Posterior cingulate gyrus (tissue), 11 donors: ENCODE measurements around the gene PNPLA5.
A peak's percentile ranks its signal among the peaks of the same experiment; 100 is the strongest.
"Not testable (repeated sequence)": the region's sequence is repeated elsewhere in the genome, so short reads cannot be mapped to it uniquely, and the experiment has no call there.

Experiments used
- DNase-seq, 10 donors: peaks; one replicate each; pipeline versions ENCODE4 v3.0.0 to v3.0.0-alpha.2; 2020 to 2021; ENCODE audit warnings: mixed read lengths in 3 of 10
- intact Hi-C: fragments of 100-400 bp; cut with DNase I; formaldehyde crosslinking; loops from one replicate; pipeline ENCODE4 v1.15.1; 2023

Gene PNPLA5, protein sequence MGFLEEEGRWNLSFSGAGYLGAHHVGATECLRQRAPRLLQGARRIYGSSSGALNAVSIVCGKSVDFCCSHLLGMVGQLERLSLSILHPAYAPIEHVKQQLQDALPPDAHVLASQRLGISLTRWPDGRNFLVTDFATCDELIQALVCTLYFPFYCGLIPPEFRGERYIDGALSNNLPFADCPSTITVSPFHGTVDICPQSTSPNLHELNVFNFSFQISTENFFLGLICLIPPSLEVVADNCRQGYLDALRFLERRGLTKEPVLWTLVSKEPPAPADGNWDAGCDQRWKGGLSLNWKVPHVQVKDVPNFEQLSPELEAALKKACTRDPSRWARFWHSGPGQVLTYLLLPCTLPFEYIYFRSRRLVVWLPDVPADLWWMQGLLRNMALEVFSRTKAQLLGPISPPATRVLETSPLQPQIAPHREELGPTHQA

DNA sequence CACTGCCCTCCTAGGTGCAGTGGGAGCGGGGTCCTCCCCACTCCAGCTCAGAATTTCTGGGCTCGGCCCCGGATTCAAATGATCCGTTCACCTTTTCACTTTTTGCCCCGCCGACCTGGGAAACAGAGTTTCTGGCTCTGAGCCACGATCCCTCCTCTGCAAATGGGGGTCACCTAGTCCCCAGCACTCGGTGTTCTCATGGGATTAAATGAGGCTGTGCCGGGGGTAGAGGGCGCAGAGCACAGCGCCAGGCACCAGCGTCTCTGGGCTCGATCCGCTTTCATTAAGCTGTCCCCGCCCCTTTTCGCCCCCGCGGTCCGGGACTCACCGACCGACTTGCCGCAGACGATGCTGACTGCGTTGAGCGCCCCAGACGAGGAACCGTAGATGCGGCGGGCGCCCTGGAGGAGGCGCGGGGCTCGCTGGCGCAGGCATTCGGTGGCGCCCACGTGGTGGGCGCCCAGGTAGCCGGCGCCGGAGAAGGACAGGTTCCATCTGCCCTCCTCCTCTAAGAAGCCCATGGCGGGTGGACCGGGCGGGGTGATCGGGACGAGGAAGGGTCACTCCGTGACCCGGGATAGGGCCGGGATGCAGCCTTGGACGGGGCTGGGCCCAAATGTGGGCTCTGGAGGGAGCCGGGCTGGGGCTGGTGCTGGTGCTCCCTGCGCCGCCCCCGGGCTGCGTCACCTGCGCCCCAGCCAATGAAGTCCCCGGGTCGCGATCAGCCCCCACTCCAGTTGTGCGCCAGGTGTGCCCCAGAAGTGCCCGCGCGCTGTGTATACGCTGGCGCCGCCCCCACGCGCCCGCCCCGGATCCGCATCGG, at the start of gene PNPLA5:
PNPLA5 (minus strand) TSS at position 654 of the 823 bp plus-strand sequence; CDS start at position 521, 133 bp downstream.
- intact Hi-C loops: no loop called here
- peak in 7 of 10 donors; percentile 25 to 92 (median 43) for DNase-seq

DNA sequence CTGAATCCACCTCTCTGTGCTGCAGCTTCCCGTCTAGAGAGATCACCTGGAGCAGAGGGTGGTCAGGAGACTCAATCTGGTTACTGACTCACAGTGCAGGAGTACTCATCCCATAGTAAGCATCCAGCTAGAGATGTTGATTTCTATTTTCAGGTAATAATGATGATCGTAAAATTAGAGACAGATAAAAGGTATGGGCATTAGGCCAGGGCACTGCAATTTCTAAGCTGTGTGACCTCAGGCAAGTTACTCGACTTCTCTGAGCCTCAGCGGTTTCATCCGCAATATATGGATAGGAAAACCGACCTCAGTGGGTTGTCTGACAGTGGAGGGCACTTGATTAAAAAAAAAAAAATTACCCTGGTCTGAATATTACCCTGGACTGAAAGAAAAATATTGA, 49.6 kb upstream of the PNPLA5 start:
- DNase-seq: no peak
- intact Hi-C loops: no loop called here

DNA sequence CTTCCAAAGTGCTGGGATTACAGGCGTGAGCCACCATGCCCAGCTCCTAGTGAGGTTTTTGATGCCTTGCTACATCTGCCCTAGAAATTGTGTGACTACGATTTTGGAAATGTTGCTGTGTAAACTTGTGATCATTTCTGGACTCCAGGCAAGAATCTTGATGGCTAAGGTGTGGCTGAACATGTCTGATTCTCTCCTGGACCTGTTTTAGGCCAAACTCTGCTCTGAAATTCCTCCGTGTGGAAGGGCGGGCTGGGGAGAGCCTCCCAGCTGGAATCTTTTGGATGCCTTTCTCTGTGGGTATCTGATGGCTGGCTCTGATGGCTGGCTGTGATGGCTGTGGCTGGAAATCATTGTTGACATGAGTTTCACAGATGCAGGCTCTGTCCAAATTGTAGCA, 40.0 kb upstream of the PNPLA5 start:
- intact Hi-C loops: no loop called here
- DNase-seq: no peak

DNA sequence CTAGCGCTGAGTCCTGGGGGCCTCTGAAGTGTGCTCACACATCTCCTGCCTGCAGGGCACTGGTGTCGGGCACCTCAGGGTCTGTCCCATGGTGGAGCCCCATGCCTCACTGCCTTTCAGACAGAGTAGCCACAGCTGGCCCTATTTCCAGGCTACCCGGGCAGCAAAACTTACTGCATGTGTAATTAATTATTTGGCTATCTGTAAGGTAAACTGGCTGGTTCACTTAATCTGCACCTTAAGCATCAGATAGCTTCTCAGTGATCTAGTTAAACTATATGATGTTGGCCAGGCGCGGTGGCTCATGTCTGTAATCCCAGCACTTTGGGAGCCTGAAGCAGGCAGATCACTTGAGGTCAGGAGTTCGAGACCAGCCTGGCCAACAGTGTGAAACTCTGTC, 37.1 kb upstream of the PNPLA5 start:
- intact Hi-C loops: no loop called here
- no peak for DNase-seq

DNA sequence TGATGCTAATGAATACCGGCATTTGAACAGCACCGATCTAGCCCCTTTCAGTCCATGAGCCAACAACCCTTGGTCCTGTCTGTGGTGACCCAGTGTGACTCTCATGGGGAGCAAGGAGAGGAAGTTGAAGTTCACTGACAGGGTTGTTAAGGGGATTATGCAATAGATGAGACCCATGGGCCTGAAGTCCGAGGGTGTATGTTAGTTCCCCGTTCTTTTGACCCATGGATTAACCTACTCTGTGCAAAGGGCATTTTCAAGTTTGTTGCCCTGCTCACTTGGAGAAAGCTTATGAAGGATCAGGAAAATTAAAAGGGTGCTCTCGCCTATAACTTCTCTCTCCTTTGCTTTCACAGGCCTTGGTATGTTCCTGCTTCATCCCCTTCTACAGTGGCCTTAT, 36.7 kb upstream of the PNPLA5 start:
- intact Hi-C loops: no loop called here
- DNase-seq: no peak

DNA sequence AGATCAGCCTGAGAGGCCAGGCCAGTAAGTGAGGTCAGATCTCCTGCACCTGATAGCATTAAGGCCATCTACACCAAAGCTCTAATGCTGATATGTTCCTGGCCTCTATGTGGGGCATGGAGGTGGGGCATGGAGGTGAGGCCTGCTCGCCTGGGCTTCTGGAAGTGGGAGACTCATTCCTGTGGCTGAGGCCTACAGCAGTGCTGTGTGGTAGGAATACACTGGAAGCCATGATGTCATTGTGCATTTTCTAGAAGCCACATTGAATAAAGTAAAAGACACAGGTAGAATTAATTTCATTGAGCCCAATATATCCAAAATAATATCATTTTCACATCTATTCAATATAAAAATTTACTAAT, 34.5 kb upstream of the PNPLA5 start:
- intact Hi-C loops: no loop called here
- DNase-seq: no peak

DNA sequence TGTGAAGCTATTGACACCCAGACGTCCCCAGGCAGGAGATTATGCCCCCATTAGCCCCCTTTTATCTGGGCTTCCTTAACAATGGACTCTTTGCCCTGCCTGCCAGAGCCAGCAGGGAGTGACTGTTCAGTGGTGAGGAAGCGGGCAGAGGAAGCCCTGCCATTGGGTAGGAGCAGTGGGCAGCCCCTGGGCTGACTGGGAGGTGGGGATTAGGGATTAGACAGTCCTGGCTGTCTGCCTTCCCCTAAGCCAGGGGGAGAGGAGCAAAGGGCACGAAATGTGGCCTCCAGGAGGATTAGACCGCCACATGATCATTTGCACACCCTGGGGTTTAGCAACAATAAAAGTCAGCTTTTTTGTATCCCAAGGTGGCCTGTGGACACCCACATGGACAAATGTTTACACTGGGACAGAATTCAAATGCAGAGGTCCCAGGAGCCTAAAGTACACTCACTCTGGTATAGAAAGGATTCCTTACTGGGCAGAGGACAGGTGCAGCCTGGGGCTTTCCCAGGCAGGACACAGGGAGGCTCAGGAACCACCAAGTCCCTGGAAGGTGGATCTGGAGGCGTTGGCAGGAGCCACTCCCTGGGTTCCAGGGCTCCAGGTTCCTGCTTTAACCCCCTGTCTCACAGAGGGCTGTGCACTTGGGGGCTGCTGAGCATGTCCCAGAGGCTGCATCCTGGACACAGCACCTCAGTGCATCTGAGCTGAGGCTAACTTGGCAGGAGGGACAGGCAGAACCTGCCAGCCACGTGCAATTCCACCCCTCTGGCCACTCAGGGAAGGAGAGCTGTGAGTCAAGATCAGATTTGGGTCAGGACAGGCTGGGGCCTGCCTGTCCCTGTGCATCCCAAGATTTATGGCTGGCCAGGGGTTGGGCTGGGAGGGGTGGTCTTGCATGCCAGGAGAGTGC, 33.9 kb upstream of the PNPLA5 start:
- DNase-seq: no peak
- intact Hi-C loops: no loop called here

DNA sequence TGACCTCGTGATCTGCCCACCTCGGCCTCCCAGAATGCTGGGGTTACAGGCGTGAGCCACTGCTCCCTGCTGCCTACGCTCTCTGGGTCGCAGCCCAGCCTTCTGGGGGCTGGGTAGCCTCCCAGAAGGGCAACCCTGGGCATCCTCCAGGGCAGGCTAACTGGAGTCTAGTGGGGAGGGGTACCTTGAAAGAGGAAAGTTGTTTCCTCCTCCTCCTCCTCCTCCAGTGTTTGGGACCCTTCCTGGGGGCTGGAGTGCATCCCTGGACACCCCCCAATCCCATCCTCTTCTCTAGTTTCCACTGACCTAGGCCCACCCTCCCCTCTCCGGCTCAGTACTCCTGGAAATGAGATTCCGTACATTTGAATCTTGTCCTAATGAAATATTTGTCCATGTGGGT, 33.1 kb upstream of the PNPLA5 start:
- intact Hi-C loops: no loop called here
- DNase-seq: no peak

DNA sequence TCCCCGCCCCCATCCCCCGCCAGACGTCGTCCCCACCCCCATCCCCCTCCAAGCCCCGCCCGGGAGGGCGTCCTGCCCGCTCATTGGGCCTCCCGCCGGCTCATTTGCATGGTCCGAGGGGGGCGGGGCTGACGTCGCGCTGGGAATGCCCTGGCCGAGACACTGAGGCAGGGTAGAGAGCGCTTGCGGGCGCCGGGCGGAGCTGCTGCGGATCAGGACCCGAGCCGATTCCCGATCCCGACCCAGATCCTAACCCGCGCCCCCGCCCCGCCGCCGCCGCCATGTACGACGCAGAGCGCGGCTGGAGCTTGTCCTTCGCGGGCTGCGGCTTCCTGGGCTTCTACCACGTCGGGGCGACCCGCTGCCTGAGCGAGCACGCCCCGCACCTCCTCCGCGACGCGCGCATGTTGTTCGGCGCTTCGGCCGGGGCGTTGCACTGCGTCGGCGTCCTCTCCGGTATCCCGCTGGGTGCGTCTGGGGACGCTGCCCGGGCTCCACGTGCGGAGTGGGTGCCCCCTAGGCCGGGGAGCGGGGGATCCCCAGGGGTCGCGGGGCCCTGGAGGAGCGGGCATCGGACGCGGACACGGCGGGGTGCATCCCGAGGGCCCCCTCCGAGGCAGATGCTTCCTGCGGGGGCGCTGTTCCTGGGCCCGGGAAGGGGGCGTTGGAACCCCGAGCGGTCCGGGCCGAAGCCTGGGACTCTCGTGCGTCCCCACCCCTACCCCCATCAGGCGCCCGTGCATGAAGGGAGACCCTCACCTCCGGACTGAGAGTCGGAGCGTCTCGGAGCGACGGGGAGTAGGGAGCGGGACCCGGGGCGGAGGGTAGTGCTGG, 32.0 kb upstream of the PNPLA5 start, which contains the start of gene PNPLA3:
PNPLA3 (plus strand) TSS at position 175 of the 834 bp plus-strand sequence; CDS start at position 282, 107 bp downstream.
- intact Hi-C loops: no loop called here
- peak; percentile 83 to 98 (median 94) for DNase-seq

DNA sequence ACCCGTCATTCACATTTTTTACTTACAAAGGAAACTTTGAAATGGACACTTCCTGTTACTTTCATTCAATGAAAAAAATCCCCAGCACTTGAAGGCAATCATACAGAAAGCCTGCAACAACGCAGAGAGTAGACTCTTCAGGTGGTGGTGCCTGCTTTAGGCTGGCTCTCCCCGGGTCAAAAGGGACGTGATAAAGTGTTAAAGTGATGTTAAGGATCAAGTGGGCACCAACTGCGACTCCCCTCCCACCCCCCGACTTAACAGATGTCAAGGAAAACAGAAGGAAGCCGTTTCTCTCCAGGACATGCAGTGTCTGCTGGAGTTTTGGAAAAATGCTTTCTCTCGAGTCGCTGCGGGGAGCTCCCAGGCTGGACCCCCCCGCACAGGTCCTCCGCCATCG, 31.4 kb upstream of the PNPLA5 start:
- intact Hi-C loops: no loop called here
- no peak for DNase-seq

DNA sequence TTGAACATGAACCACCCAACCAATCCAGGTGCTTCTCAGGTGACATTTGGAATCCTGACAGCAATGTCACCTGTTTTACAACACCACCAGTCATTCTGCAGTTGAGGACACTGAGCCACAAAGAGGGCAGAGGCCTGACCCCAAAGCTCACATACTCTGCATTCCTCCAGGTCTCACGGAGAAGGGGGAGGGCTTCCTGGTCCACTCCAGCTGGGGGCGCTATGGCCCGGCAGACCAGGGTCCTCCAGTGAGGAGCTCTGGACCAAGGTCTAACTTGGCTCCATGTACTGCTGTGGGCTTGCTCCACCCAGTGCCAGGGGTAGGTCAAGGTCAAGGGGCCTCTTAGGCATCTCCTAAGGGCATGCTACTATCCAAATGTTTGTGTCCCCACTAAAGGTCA, 30.3 kb upstream of the PNPLA5 start:
- no peak for DNase-seq
- intact Hi-C loops: no loop called here

DNA sequence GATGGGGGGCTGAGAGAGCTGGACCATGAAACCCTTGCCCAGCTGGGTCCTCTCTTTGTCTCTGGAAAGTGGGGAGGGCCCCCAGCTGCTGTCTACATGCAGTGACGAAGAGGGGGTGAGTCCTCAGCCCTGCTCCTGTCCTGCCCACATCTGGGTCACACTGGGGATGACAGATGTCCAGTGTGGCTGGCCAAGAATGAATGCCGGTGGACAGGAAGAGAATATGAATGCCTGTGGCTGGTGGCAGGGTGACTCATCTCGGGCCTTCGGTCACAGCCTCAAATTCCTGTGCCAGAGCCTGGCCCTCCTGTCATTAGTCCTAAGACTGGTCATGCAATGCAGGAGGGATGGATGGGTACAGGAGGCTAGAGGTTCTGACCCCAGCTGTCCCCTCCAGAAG, 29.6 kb upstream of the PNPLA5 start:
- intact Hi-C loops: no loop called here
- peak in 6 of 10 donors; percentile 34 to 89 (median 57) for DNase-seq

DNA sequence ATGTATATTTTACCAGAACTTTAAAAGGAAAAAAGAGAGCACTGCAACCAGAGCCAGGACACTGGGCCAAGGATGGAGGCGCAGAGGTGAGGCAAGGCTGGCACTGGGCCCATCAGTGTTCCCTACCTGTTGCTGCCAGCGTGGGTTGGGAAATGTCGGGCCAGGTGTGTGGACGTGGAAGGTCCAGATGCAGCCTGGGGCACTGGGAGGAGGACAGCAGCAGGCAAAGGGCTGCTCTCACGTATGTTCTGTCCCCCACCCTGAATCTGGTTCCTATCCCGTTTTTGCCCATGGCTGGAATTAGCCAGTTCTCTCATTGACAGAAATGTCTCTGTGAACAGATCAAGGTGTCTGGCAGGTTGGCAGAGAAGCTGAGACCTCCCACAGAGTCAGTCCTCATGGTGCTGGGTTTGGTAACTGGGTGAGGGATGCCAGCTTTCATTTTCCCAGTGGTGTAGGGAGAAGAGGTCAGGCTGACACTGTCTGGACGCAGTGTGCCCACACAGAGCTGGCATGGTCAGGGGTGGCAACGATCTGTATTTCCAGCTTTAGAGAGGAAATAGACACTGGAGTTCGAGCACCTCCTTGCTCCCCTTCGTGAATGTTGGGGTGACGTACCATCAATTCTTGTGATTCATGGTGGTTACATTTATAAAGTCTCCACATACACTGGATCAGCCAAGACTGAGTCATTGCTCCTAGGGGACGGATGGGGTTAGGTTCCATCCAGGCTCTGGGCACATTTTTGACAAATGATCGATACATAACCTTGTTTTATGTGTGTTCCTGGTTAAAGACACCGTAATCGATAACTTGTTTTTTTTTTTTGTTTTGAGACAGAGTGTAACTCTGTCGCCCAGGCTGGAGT, 27.5 kb upstream of the PNPLA5 start:
- intact Hi-C loops: no loop called here
- no peak for DNase-seq

DNA sequence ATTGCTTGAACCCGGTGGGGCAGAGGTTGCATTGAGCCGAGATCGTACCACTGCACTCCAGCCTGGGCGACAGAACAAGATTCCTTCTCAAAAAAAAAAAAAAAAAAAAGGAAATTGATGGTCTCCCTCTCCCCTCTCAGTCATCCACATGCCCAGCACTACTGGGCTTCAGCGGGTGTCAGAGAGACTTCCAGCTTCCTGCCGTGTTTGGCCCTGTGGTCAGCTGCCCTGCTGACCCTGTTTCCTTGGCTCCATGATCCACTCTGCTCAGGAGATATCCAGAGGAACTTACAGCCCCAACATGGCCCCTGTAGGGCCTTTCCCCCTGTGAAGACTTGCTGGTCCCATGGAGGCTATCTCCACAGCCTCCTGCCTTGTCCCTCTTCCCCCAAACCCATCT, 25.7 kb upstream of the PNPLA5 start:
- intact Hi-C loops: no loop called here
- no peak for DNase-seq

DNA sequence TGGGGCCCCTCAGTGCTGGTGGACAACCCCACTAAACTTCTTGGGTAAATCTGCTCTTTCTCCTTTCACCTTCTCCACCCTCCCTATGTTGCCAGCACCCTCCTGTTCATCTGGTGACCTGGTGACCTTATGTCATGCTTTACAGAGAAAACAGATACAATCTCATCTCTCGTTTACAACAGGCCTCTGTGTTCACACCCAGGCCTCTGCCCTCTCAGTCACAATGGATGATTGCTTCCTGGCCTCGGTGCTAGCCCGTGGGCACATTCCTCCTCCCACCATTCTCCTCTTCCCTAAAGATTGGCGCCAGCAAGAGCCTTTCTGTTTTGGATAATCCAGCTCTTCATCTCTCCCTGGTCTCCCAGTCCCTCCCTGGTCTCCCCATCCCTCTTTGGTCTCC, 19.5 kb upstream of the PNPLA5 start:
- intact Hi-C loops: no loop called here

DNA sequence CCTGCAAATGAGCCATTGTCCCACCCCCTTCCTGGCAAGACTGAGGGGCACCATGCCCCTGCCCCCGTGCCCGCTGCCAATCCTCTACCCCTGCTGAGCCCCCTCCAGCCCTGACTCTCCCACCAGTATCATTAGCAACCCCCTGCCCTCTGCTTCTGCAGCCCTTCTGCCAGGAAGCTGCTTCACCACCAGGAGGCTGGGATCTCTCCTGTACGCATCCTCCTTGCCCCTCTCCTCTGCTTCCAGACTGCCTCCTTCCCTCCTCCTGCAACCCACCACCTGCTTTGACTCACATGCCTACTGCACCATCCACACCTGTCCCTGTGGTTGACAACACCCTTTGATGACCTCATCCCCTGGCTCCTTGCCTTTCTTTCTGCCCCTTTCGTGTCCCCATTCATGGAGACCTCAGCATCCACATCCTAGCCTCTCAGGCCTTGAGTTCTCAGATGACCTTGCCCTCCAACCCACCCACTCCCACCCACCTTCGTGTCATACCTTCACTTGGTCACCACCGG, 18.4 kb upstream of the PNPLA5 start:
- DNase-seq: no peak
- intact Hi-C loops: no loop called here

More for the DNA sequence above, 19.5 kb upstream of the PNPLA5 start:
- no peak for DNase-seq

DNA sequence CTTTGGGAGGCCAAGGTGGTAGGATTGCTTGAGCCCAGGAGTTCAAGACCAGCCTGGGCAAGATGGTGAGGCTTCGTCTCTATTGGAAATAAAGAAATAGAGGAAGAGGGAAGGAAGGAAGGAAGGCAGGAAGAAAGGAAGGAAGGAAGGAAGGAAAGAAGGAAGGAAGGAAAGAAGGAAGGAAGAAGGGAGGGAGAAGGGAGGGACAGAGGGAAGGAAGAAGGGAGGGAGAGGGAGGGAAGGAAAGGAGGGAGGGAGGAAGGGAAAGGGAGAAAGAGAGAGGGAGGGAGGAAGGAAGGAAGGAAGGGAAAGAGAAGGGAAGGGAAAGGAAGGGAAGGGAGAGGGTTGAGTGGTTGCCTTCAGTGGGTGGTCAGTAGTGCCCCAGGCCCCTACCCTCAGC, 17.9 kb upstream of the PNPLA5 start:
- intact Hi-C loops: no loop called here
- DNase-seq: no peak

DNA sequence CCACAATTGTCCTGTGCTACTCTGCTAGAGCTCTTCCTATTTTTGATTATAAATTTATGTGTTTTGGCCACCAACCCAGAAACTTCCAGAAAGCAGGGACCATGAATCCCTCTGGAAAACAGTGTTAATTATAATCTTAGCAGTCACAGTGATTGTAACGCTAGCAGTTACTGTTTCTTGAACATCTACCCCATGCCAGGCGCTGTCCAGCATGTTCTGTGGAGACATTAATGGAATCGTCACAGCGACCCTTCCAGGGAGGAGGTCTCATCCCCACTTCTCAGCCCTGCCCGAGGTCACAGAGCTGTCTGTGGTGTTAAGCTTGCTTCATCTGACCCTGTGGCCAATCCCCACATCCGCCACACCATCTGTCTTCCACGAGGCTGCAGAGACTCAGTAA, 13.9 kb upstream of the PNPLA5 start:
- intact Hi-C loops: no loop called here
- DNase-seq: no peak

DNA sequence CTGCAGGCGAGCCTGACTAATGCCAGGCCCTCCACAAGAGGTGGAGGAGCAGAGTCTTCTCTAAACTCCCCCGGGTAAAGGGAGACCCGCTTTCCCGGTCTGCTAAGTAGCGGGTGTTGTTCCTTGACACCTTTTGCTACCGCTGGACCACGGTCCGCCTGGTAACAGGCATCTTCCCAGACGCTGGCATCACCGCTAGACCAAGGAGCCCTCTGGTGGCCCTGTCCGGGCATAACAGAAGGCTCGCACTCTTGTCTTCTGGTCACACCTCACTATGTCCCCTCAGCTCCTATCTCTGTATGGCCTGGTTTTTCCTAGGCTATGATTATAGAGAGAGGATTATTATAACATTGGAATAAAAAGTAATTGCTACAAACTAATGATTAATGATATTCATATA, 12.6 kb upstream of the PNPLA5 start:
- intact Hi-C loops: not testable (repeated sequence)
- DNase-seq: peak in 6 of 10 donors; percentile 25 to 93 (median 46)
